ENCODE data around the gene EN1.

DNA sequence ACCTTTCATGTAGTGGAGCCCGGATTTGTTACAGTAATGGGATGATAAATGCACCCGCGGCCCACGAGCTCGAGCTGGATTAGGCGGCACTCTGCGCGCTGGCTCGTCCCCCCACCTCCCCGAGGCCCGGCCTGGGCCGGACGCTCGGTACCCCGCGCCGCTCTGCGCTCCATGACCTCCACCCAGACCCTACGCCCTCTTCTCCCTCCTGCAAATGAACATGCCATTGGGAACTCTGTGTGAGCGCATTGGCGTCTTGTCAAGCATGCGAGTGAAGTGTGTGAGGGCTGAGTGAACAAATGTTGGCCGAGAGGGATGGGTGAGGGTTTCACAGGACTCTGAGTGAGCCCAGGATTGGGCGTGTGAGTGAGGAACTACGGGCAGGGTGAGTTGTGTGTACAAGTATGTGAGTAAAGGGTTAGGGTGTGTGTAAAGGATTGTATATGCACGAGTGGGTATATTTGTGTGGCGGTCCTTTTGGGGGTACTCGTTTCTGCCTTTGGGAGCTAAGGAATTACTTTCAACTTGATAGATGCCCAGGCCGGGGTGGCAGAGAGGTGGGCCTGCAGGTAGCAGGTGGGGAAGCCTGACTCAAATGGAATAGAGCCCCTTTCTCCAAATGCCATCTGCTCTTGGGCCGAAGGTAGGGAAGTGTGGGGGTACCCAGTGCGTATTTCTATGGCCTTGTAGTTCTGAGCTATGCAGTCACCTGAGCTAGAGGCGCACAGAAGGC, 2.9 kb upstream of the EN1 start:
- TF ChIP-seq, protein P1, sequence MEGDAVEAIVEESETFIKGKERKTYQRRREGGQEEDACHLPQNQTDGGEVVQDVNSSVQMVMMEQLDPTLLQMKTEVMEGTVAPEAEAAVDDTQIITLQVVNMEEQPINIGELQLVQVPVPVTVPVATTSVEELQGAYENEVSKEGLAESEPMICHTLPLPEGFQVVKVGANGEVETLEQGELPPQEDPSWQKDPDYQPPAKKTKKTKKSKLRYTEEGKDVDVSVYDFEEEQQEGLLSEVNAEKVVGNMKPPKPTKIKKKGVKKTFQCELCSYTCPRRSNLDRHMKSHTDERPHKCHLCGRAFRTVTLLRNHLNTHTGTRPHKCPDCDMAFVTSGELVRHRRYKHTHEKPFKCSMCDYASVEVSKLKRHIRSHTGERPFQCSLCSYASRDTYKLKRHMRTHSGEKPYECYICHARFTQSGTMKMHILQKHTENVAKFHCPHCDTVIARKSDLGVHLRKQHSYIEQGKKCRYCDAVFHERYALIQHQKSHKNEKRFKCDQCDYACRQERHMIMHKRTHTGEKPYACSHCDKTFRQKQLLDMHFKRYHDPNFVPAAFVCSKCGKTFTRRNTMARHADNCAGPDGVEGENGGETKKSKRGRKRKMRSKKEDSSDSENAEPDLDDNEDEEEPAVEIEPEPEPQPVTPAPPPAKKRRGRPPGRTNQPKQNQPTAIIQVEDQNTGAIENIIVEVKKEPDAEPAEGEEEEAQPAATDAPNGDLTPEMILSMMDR (CRISPR knock-in tag; IDR thresholded peaks at IDR 0.05) = no peak
- no peak for TF ChIP-seq JUND (CRISPR knock-in tag; IDR thresholded peaks at IDR 0.05)
- TF ChIP-seq MTA3 (CRISPR knock-in tag; IDR thresholded peaks at IDR 0.05) = no peak
- TF ChIP-seq, protein P2, sequence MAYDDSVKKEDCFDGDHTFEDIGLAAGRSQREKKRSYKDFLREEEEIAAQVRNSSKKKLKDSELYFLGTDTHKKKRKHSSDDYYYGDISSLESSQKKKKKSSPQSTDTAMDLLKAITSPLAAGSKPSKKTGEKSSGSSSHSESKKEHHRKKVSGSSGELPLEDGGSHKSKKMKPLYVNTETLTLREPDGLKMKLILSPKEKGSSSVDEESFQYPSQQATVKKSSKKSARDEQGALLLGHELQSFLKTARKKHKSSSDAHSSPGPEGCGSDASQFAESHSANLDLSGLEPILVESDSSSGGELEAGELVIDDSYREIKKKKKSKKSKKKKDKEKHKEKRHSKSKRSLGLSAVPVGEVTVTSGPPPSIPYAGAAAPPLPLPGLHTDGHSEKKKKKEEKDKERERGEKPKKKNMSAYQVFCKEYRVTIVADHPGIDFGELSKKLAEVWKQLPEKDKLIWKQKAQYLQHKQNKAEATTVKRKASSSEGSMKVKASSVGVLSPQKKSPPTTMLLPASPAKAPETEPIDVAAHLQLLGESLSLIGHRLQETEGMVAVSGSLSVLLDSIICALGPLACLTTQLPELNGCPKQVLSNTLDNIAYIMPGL (CRISPR knock-in tag; IDR thresholded peaks at IDR 0.05; ENCODE audit: borderline replicate concordance in 1 of 2, low read depth in 1 of 2) = no peak
- TF ChIP-seq NCOA5 (CRISPR knock-in tag; IDR thresholded peaks at IDR 0.05) = no peak
- no peak for TF ChIP-seq EP300 (IDR thresholded peaks at IDR 0.05; ENCODE audit: low read depth in 2 of 2, low read length in 2 of 2)
- TF ChIP-seq EP300 (CRISPR knock-in tag; IDR thresholded peaks at IDR 0.05; ENCODE audit: borderline replicate concordance) = no peak
